Right lobe of liver (tissue), 6 donors: ENCODE data around the gene PNPLA1. TPM values are rescaled to one million over a fixed set of nuclear protein-coding genes. Genes with fewer than 3 reads are reported as not detected.

ENCODE experiments used
- ATAC-seq, 4 donors: fragments of 200-7000 bp; cut with Tn5 transposase; one replicate each; pipeline ENCODE4 v1.9.1; 2020; ENCODE audit warnings: mild to moderate bottlenecking in 4 of 4, moderate library complexity in 4 of 4
- DNase-seq, 3 donors: peaks; one replicate each; pipeline ENCODE4 v3.0.0-alpha.2; 2020
- H3K27ac ChIP-seq, 3 donors: fragments of 200-600 bp; one replicate each; pipeline ENCODE4 v1.8.0; 2022
- H3K27me3 ChIP-seq, 2 donors: fragments of 200-600 bp; one replicate each; pipeline ENCODE4 v1.8.0; 2022
- H3K36me3 ChIP-seq, 4 donors: fragments of 200-600 bp; sonication (generic) in 1 of 4; one replicate each; pipeline versions ENCODE4 v1.5.1 to v1.8.0; 2017 to 2022; ENCODE audit warnings: control low read depth in 1 of 4
- H3K4me1 ChIP-seq, 4 donors: fragments of 200-600 bp; sonication (generic) in 1 of 4; one replicate each; pipeline versions ENCODE4 v1.5.1 to v1.8.0; 2017 to 2022; ENCODE audit warnings: control low read depth in 1 of 4
- H3K4me3 ChIP-seq, 3 donors: fragments of 200-600 bp; one replicate each; pipeline ENCODE4 v1.8.0; 2022
- H3K9me3 ChIP-seq, 4 donors: fragments of 200-600 bp; sonication (generic) in 1 of 4; one replicate each; pipeline versions ENCODE4 v1.5.1 to v1.8.0; 2017 to 2022; ENCODE audit warnings: control low read depth in 1 of 4
- POLR2A ChIP-seq: fragments of 450-650 bp; IDR thresholded peaks from one replicate; pipeline ENCODE4 v1.6.1; 2017; ENCODE audit warnings: antibody characterized with exemption, mild to moderate bottlenecking
- WGBS: methylation state at CpG from one replicate; pipeline ENCODE4 v1.1.6; 2018; ENCODE audit warnings: low coverage, low lambda C conversion rate; ENCODE audit not compliant: insufficient coverage; ENCODE audit errors: missing lambda C conversion rate; 5-methylcytosine and 5-hydroxymethylcytosine counted together
- intact Hi-C, 2 donors: fragments of 100-400 bp; cut with DNase I; formaldehyde crosslinking; loops; one replicate each; pipeline versions ENCODE4 v1.11.2 to v1.14.1; 2022
- total RNA-seq, 6 experiments: library from RNA; depleted of rRNA in 2 of 6; stranded (reverse); fragments of >200 nt in 2 of 6; fragmentation: NEBNext Ultra II Directional in 3 of 6; extraction: Animal tissue kit (Norgen Biotek cat#: 25700) in 3 of 6; gene quantifications; one replicate each; pipeline versions ENCODE4 v1.1.0 to v1.2.4, GENCODE V29; 2016 to 2023
- TF ChIP-seq, protein P1 (sequence below), 4 donors: fragments of 200-600 bp in 3 of 4; fragments of 450-650 bp in 1 of 4; IDR thresholded peaks; one replicate each; pipeline versions ENCODE4 v1.5.1 to v1.8.0; 2016 to 2022; ENCODE audit warnings: antibody characterized with exemption in 4 of 4, mild to moderate bottlenecking in 2 of 4
- donor health status: DM: no; HTN: yes; CAD: no.
- donor health status: DM: no; HTN: no; CAD: no.
- donor health status: DM: no; HTN: no; CAD: no.
- donor health status: DM: no; HTN: yes; CAD: no.
- donor health status: DM: no; HTN: yes; CAD: no.

PNPLA1 gene
- total RNA-seq, 6 experiments from 2014 or later = not detected

DNA sequence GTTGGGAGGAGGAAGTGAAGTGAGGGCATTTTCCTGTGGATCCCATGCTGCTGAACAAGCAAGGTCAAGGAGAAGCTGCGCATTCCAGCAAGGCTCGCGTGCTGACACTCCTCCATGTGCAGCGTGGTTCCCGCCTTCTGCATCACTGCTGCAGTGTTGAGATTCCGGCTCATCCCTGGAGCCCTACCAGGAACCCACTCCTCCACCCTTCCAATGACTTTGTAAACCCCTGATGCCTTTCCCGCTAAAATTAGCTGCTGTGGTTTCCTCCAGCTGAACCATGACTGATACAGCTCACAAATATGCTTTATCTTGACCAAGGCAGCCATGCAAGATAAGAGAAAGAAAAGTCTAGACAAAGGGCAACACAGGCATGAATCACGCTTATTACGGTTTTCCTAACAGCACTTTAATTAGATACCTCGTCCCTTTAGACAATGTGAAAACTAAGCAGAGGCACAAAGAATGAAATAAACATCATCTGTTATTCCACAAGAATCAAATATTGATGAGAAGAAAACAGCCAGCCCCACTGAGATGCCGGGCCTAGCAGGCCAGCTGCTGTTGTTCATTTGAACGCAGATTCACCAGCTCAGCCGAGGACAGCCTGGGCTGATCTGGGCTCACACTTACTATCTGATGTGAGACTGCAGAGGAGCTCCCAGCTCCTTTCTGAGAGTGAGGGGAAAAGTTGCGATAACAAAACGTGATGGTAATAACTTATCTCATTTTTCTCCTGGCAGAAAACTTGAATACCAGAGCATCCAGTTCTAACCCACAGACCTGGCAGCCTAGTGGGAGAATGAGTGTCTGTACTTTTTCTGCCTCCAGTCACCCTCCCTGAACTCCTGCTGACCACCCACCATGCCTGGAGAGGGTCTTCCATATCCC, 81.1 kb downstream of the PNPLA1 start:
- H3K27me3 ChIP-seq = no peaks in the 10 kb centered on the region
- peak in 1 of 3 donors; percentile 34 for DNase-seq
- H3K4me3 ChIP-seq = no peak overlapping the region
- TF ChIP-seq, protein P1, sequence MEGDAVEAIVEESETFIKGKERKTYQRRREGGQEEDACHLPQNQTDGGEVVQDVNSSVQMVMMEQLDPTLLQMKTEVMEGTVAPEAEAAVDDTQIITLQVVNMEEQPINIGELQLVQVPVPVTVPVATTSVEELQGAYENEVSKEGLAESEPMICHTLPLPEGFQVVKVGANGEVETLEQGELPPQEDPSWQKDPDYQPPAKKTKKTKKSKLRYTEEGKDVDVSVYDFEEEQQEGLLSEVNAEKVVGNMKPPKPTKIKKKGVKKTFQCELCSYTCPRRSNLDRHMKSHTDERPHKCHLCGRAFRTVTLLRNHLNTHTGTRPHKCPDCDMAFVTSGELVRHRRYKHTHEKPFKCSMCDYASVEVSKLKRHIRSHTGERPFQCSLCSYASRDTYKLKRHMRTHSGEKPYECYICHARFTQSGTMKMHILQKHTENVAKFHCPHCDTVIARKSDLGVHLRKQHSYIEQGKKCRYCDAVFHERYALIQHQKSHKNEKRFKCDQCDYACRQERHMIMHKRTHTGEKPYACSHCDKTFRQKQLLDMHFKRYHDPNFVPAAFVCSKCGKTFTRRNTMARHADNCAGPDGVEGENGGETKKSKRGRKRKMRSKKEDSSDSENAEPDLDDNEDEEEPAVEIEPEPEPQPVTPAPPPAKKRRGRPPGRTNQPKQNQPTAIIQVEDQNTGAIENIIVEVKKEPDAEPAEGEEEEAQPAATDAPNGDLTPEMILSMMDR (IDR thresholded peaks at IDR 0.05) = no peak
- no peak for TF ChIP-seq POLR2A
- 55% methylated on average over 6 of the region's 15 CpGs for WGBS
- peaks cover 0 to 5% (median 0%) of the 10 kb centered on the region in 4 donors for H3K9me3 ChIP-seq
- H3K27ac ChIP-seq = no peak overlapping the region
- ATAC-seq = peak; percentile 30 to 71 (median 57)
- intact Hi-C loops = loop anchor here in 1 of 2 donors (10.0 kb wide), 1 partner anchor 216 kb away; the partner anchor contains the start of gene MAPK13
- no peaks in the 10 kb centered on the region for H3K36me3 ChIP-seq
- no peaks in the 10 kb centered on the region for H3K4me1 ChIP-seq

DNA sequence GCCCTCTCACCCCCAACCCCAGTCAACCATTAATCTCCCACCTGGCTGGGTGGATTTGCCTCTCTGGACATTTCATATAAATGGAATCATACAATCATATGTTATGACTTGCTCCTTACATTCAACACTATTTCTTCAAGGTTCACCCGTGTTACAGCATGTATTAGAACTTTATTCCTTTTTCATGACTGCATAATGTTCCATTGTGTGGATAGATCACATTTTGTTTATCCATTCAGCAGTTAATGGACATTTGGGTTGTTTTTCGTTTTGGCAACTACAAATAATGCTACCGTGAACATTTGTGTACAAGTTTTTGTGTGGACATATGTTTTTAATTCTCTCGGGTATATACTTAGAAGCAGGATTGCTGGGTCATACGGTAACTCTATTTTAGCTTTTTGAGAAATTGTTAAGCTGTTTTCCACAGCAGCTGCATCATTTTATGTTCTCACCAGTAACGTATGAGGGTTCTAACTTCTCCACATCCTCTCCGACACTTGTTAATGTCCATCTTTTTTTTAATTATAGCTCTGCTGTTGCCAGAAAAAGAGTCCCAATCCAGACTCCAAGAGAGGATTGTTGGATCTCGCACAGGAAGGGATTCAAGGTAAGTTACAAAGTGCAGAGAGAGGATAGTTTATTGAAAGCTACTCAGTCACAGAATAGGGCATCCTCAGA, 82.8 kb downstream of the PNPLA1 start:
- ATAC-seq = no peak
- peaks cover 0 to 5% (median 0%) of the 10 kb centered on the region in 4 donors for H3K9me3 ChIP-seq
- intact Hi-C loops = loop anchor here in 1 of 2 donors (10.0 kb wide), 1 partner anchor 218 kb away; the partner anchor contains the start of gene MAPK13
- DNase-seq = no peak
- H3K27me3 ChIP-seq = no peaks in the 10 kb centered on the region
- no peaks in the 10 kb centered on the region for H3K36me3 ChIP-seq
- H3K4me1 ChIP-seq = no peaks in the 10 kb centered on the region
- WGBS = 79% methylated on average over 8 of the region's 8 CpGs
- no peak overlapping the region for H3K4me3 ChIP-seq
- TF ChIP-seq, protein P1 (IDR thresholded peaks at IDR 0.05) = no peak
- TF ChIP-seq POLR2A = no peak
- H3K27ac ChIP-seq = no peak overlapping the region

DNA sequence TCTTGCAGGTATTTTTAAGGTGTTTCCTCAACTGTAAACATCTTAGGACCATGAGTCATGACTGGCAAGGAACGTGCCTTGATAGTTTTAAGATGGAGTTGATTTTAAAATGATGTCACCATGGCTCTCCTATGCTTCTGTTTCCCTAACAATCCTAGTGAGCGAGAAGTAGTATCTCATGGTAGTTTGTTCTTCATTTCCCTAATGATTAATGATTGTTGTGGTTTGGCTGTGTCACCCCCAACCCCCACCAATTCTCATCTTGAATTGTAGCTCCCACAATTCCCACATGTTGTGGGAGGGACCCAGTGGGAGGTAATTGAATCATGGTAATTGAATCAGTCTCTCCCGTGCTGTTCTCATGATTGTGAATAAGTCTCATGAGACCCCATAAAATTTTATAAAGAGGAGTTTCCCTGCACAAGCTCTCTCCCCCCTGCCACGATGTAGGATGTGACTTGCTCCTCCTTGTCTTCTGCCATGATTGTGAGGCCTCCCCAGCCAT, 83.6 kb downstream of the PNPLA1 start:
- Histone ChIP-seq H3K4me3 (no peak overlapping the region), H3K4me1 (no peaks in the 10 kb centered on the region), H3K27me3 (no peaks in the 10 kb centered on the region), H3K9me3 (peaks cover 0 to 5% (median 0%) of the 10 kb centered on the region in 4 donors), H3K27ac (no peak overlapping the region), H3K36me3 (no peaks in the 10 kb centered on the region)
- DNase-seq = no peak
- TF ChIP-seq, protein P1 (IDR thresholded peaks at IDR 0.05) = no peak
- TF ChIP-seq POLR2A = no peak
- 63% methylated on average over 4 of the region's 4 CpGs for WGBS
- intact Hi-C loops = loop anchor here in 1 of 2 donors (10.0 kb wide), 1 partner anchor 219 kb away; the partner anchor contains the start of gene MAPK13
- ATAC-seq = no peak

DNA sequence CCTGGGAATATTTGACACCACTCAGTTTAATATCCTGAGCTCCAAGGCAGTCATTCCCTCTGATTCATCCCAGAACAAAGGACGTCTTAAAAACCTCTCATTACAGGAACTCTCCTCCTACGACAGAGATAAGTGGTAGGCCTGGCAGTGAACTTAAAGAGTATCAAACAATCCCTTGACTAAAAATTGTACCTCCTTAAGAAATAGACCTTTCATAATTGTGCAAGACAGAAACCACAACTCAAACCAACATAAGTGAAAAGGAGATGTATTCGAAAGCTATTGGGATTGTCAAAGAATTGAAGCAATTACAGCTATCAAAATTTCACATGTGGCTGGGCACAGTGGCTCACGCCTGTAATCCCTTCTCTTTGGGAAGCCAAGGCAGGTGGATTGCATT, 86.0 kb downstream of the PNPLA1 start:
- 50% methylated on average over 4 of the region's 4 CpGs for WGBS
- H3K4me3 ChIP-seq = no peak overlapping the region
- DNase-seq = no peak
- H3K27ac ChIP-seq = no peak overlapping the region
- no peaks in the 10 kb centered on the region for H3K27me3 ChIP-seq
- no peaks in the 10 kb centered on the region for H3K4me1 ChIP-seq
- H3K36me3 ChIP-seq = no peaks in the 10 kb centered on the region
- intact Hi-C loops = loop anchor here in 1 of 2 donors (10.0 kb wide), 1 partner anchor 221 kb away; the partner anchor contains the start of gene MAPK13
- no peak for ATAC-seq
- peaks cover 0 to 5% (median 0%) of the 10 kb centered on the region in 4 donors for H3K9me3 ChIP-seq
- TF ChIP-seq, protein P1 (IDR thresholded peaks at IDR 0.05) = no peak
- no peak for TF ChIP-seq POLR2A
